Naive thymus-derived CD8-positive, alpha-beta T cell (primary cell): ENCODE data around the gene NDC80. TPM values are rescaled to one million over a fixed set of nuclear protein-coding genes. Genes with fewer than 3 reads are reported as not detected.

Experiments
- ATAC-seq, 2 donors: fragments of 150-1000 bp; cut with Tn5 transposase in 1 of 2; sonication (Bioruptor Pico), chemical (Tn5 transposase) in 1 of 2; 1 replicate in 1 of 2; 2 replicates in 1 of 2; pipeline ENCODE4 v1.10.0; 2021; ENCODE audit warnings: mild to moderate bottlenecking in 2 of 2, moderate library complexity in 2 of 2
- POLR2A ChIA-PET: fragments of 350-600 bp; sonication (Branson Sonifier 250); formaldehyde crosslinking; loops from one replicate; lab custom pipeline; 2021; ENCODE audit warnings: antibody characterized with exemption; lab: Charles Lee
- DNase-seq, 10 donors: peaks; one replicate each; pipeline versions ENCODE4 v3.0.0 to v3.0.0-alpha.2; 2020 to 2022
- H3K27ac Mint-ChIP-seq, 10 donors: one replicate each; pipeline ENCODE4 v1.8.0; 2020 to 2022; ENCODE audit warnings: mild to moderate bottlenecking in 10 of 10, mixed read lengths in 10 of 10, moderate library complexity in 4 of 10, inconsistent platforms in 1 of 10
- H3K27me3 Mint-ChIP-seq, 5 donors: one replicate each; pipeline ENCODE4 v1.8.0; 2021 to 2022; ENCODE audit warnings: mixed read lengths in 5 of 5
- H3K36me3 Mint-ChIP-seq, 3 donors: one replicate each; pipeline ENCODE4 v1.8.0; 2020 to 2022; ENCODE audit warnings: mixed read lengths in 3 of 3, mild to moderate bottlenecking in 2 of 3, inconsistent platforms in 1 of 3
- H3K4me1 Mint-ChIP-seq, 4 donors: one replicate each; pipeline ENCODE4 v1.8.0; 2021 to 2022; ENCODE audit warnings: mixed read lengths in 4 of 4
- H3K4me3 Mint-ChIP-seq, 10 donors: one replicate each; pipeline ENCODE4 v1.8.0; 2020 to 2022; ENCODE audit warnings: mild to moderate bottlenecking in 10 of 10, mixed read lengths in 10 of 10, moderate library complexity in 6 of 10, inconsistent platforms in 1 of 10
- H3K9me3 Mint-ChIP-seq, 9 donors: one replicate each; pipeline ENCODE4 v1.8.0; 2020 to 2022; ENCODE audit warnings: mixed read lengths in 9 of 9, mild to moderate bottlenecking in 3 of 9, inconsistent platforms in 1 of 9, moderate library complexity in 1 of 9
- polyA plus RNA-seq, 3 donors: library from polyadenylated mRNA; unstranded; fragments of 300-500 nt; fragmentation: Illumina TruSeq; gene quantifications; one replicate each; pipeline ENCODE4 v1.2.3, GENCODE V29; 2021
- total RNA-seq, 8 experiments: library from RNA in 2 of 8; stranded (reverse) in 2 of 8; gene quantifications; one replicate each; pipeline ENCODE4 v1.2.3 and lab custom pipeline; 2021 to 2026

The NDC80 gene
- total and polyA plus RNA-seq, 5 experiments from 2014 or later = 1.7 to 3.3 (median 2.9) TPM

GRCh38 chr18:2564373-2564772 lies 7.0 kb upstream of the NDC80 start:
- Mint-ChIP-seq H3K36me3 (peaks cover 0 to 66% (median 27%) of the 10 kb centered on the region in 3 donors), H3K9me3 (no peaks in the 10 kb centered on the region), H3K4me1 (peaks cover 18 to 35% (median 32%) of the 10 kb centered on the region in 4 donors), H3K27ac (no peak overlapping the region), H3K27me3 (no peaks in the 10 kb centered on the region), H3K4me3 (no peak overlapping the region)
- ATAC-seq (no peak), DNase-seq (no peak)
- POLR2A ChIA-PET = interaction anchor here (2.8 kb wide), 1 partner anchor 72 kb away, joined by 8 read pairs; no protein-coding TSS in a partner anchor

GRCh38 chr18:2568129-2568528 lies 3.2 kb upstream of the NDC80 start:
- no peaks in the 10 kb centered on the region for H3K9me3 Mint-ChIP-seq
- peak overlapping the region in 8 of 10 donors; percentile 9 to 58 (median 40) for H3K4me3 Mint-ChIP-seq
- no peak for DNase-seq
- H3K27me3 Mint-ChIP-seq = no peaks in the 10 kb centered on the region
- H3K27ac Mint-ChIP-seq = peak overlapping the region; percentile 19 to 80 (median 74)
- POLR2A ChIA-PET = interaction anchor here (0.8 to 1.2 kb wide), 3 partner anchors 68 to 88 kb away, joined by 4 to 7 read pairs (median 4); no protein-coding TSS in a partner anchor
- no peak for ATAC-seq
- peaks cover 32 to 70% (median 60%) of the 10 kb centered on the region in 4 donors for H3K4me1 Mint-ChIP-seq
- H3K36me3 Mint-ChIP-seq = peaks cover 0 to 35% (median 16%) of the 10 kb centered on the region in 3 donors

- Mint-ChIP-seq H3K4me1 (peaks cover 32 to 72% (median 60%) of the 10 kb centered on the region in 4 donors), H3K36me3 (peaks cover 0 to 33% (median 15%) of the 10 kb centered on the region in 3 donors), H3K4me3 (peak overlapping the region in 8 of 10 donors; percentile 36 to 100 (median 80)), H3K27me3 (no peaks in the 10 kb centered on the region), H3K9me3 (no peaks in the 10 kb centered on the region), H3K27ac (peak overlapping the region in 7 of 10 donors; percentile 6 to 99 (median 78))
- no peak for DNase-seq
- no peak for ATAC-seq
- POLR2A ChIA-PET = interaction anchor here (0.8 to 1.2 kb wide), 3 partner anchors 67 to 88 kb away, joined by 4 to 7 read pairs (median 4); no protein-coding TSS in a partner anchor
Observed at GRCh38 chr18:2568605-2569004, 2.8 kb upstream of the NDC80 start.

- no peaks in the 10 kb centered on the region for H3K9me3 Mint-ChIP-seq
- H3K4me1 Mint-ChIP-seq = peaks cover 32 to 75% (median 61%) of the 10 kb centered on the region in 4 donors
- POLR2A ChIA-PET = interaction anchor here (0.8 to 3.0 kb wide), 5 partner anchors 12 to 93 kb away, joined by 3 to 96 read pairs (median 14); partner anchors contain the start of gene SMCHD1
- H3K27me3 Mint-ChIP-seq = no peaks in the 10 kb centered on the region
- ATAC-seq (no peak), DNase-seq (no peak)
- peak overlapping the region; percentile 34 to 100 (median 98) for H3K4me3 Mint-ChIP-seq
- H3K27ac Mint-ChIP-seq = peak overlapping the region; percentile 8 to 99 (median 81)
- H3K36me3 Mint-ChIP-seq = peaks cover 0 to 30% (median 14%) of the 10 kb centered on the region in 3 donors
Observed at GRCh38 chr18:2569338-2570207, 1.8 kb upstream of the NDC80 start.

GRCh38 chr18:2570772-2571199 lies 571 bp upstream of the NDC80 start:
- Mint-ChIP-seq H3K4me3 (peak overlapping the region; percentile 93 to 100 (median 98)), H3K4me1 (peaks cover 29 to 66% (median 56%) of the 10 kb centered on the region in 4 donors), H3K36me3 (peaks cover 0 to 19% (median 10%) of the 10 kb centered on the region in 3 donors), H3K27me3 (no peaks in the 10 kb centered on the region), H3K9me3 (no peaks in the 10 kb centered on the region), H3K27ac (peak overlapping the region; percentile 95 to 100 (median 99))
- POLR2A ChIA-PET = interaction anchor here (0.6 to 3.0 kb wide), 19 partner anchors 8 to 879 kb away, joined by 3 to 96 read pairs (median 5); partner anchors contain the start of genes SMCHD1 and TGIF1
- ATAC-seq (peak; percentile 63 to 67), DNase-seq (peak in 6 of 10 donors; percentile 29 to 82 (median 41))

GRCh38 chr18:2572171-2572569 lies 813 bp downstream of the NDC80 start:
- Mint-ChIP-seq H3K36me3 (peaks cover 0 to 8% (median 4%) of the 10 kb centered on the region in 3 donors), H3K9me3 (no peaks in the 10 kb centered on the region), H3K27me3 (no peaks in the 10 kb centered on the region), H3K4me3 (peak overlapping the region; percentile 93 to 100 (median 98)), H3K4me1 (peaks cover 26 to 62% (median 50%) of the 10 kb centered on the region in 4 donors), H3K27ac (peak overlapping the region; percentile 95 to 100 (median 99))
- no peak for ATAC-seq
- POLR2A ChIA-PET = interaction anchor here (1.5 to 3.0 kb wide), 8 partner anchors 11 to 115 kb away, joined by 4 to 96 read pairs (median 6); partner anchors contain the start of gene SMCHD1
- DNase-seq = no peak

- Mint-ChIP-seq H3K9me3 (no peaks in the 10 kb centered on the region), H3K36me3 (peaks cover 0 to 3% (median 0%) of the 10 kb centered on the region in 3 donors), H3K4me3 (peak overlapping the region in 7 of 10 donors; percentile 4 to 75 (median 59)), H3K4me1 (peaks cover 25 to 62% (median 49%) of the 10 kb centered on the region in 4 donors), H3K27ac (peak overlapping the region in 9 of 10 donors; percentile 38 to 84 (median 54)), H3K27me3 (no peaks in the 10 kb centered on the region)
- DNase-seq = no peak
- ATAC-seq = no peak
- POLR2A ChIA-PET = interaction anchor here (1.4 to 4.5 kb wide), 2 partner anchors 12 to 83 kb away, joined by 3 to 18 read pairs; partner anchors contain the start of gene SMCHD1
Observed at GRCh38 chr18:2572892-2573291, 1.5 kb downstream of the NDC80 start.

GRCh38 chr18:2573408-2573807 lies 2.1 kb downstream of the NDC80 start:
- Mint-ChIP-seq H3K27me3 (no peaks in the 10 kb centered on the region), H3K4me1 (peaks cover 24 to 62% (median 49%) of the 10 kb centered on the region in 4 donors), H3K9me3 (no peaks in the 10 kb centered on the region), H3K4me3 (peak overlapping the region in 4 of 10 donors; percentile 5 to 68 (median 58)), H3K27ac (peak overlapping the region in 3 of 10 donors; percentile 38 to 54 (median 43)), H3K36me3 (no peaks in the 10 kb centered on the region)
- POLR2A ChIA-PET = interaction anchor here (0.7 to 4.5 kb wide), 4 partner anchors 11 to 83 kb away, joined by 3 to 18 read pairs (median 4); partner anchors contain the start of gene SMCHD1
- DNase-seq (no peak), ATAC-seq (no peak)

- Mint-ChIP-seq H3K27me3 (no peaks in the 10 kb centered on the region), H3K4me1 (peaks cover 14 to 39% (median 36%) of the 10 kb centered on the region in 4 donors), H3K27ac (peak overlapping the region in 9 of 10 donors; percentile 38 to 99 (median 81)), H3K9me3 (no peaks in the 10 kb centered on the region), H3K36me3 (no peaks in the 10 kb centered on the region), H3K4me3 (peak overlapping the region in 9 of 10 donors; percentile 41 to 76 (median 62))
- DNase-seq (no peak), ATAC-seq (no peak)
- POLR2A ChIA-PET = interaction anchor here (0.6 to 9.9 kb wide), 4 partner anchors 17 to 68 kb away, joined by 6 to 111 read pairs (median 51); partner anchors contain the start of genes METTL4, NDC80 and SMCHD1
Observed at GRCh38 chr18:2587788-2588187, 16.4 kb downstream of the NDC80 start.

GRCh38 chr18:2588666-2589344 lies 17.4 kb downstream of the NDC80 start:
- H3K36me3 Mint-ChIP-seq = no peaks in the 10 kb centered on the region
- peak in 1 of 10 donors; percentile 12 for DNase-seq
- H3K9me3 Mint-ChIP-seq = no peaks in the 10 kb centered on the region
- peaks cover 14 to 48% (median 39%) of the 10 kb centered on the region in 4 donors for H3K4me1 Mint-ChIP-seq
- peak overlapping the region; percentile 73 to 99 (median 93) for H3K27ac Mint-ChIP-seq
- peak overlapping the region in 9 of 10 donors; percentile 21 to 83 (median 74) for H3K4me3 Mint-ChIP-seq
- POLR2A ChIA-PET = interaction anchor here (0.6 to 9.9 kb wide), 11 partner anchors 9 to 1776 kb away, joined by 3 to 111 read pairs (median 4); partner anchors contain the start of genes METTL4, NDC80 and SMCHD1
- no peak for ATAC-seq
- H3K27me3 Mint-ChIP-seq = no peaks in the 10 kb centered on the region

GRCh38 chr18:2589345-2590068 lies 18.1 kb downstream of the NDC80 start:
- Mint-ChIP-seq H3K27me3 (no peaks in the 10 kb centered on the region), H3K4me1 (peaks cover 16 to 55% (median 46%) of the 10 kb centered on the region in 4 donors), H3K9me3 (no peaks in the 10 kb centered on the region), H3K36me3 (no peaks in the 10 kb centered on the region), H3K4me3 (peak overlapping the region; percentile 63 to 89 (median 78)), H3K27ac (peak overlapping the region; percentile 73 to 99 (median 96))
- peak in 4 of 10 donors; percentile 1 to 58 (median 40) for DNase-seq
- POLR2A ChIA-PET = interaction anchor here (0.8 to 9.9 kb wide), 12 partner anchors 8 to 1776 kb away, joined by 3 to 111 read pairs (median 4); partner anchors contain the start of genes METTL4, NDC80 and SMCHD1
- ATAC-seq = peak; percentile 85 to 87
